CD14-positive monocyte (primary cell): ENCODE results near the gene GDF2. TPM values are rescaled to one million over a fixed set of nuclear protein-coding genes. Genes with fewer than 3 reads are reported as not detected.

Source experiments
- DNase-seq, 3 donors: peaks; one replicate each; pipeline ENCODE4 v3.0.0-alpha.2; 2011 to 2022
- H2AFZ ChIP-seq: 2 replicates; pipeline ENCODE4 v1.6.0; 2012; ENCODE audit warnings: mild to moderate bottlenecking, low read depth, low read length, inconsistent platforms; ENCODE audit not compliant: insufficient read depth, poor library complexity, severe bottlenecking
- H3K27ac ChIP-seq, 2 donors: 1 replicate in 1 of 2; 2 replicates in 1 of 2; pipeline ENCODE4 v1.5.1; 2012 to 2013; ENCODE audit warnings: low read length in 2 of 2, control low read depth in 1 of 2, inconsistent platforms in 1 of 2, low read depth in 1 of 2, mild to moderate bottlenecking in 1 of 2
- H3K27me3 ChIP-seq, 2 donors: one replicate each; pipeline versions ENCODE4 v1.6.0 to v1.6.1; 2011 to 2013; ENCODE audit warnings: low read length in 2 of 2; ENCODE audit not compliant: control insufficient read depth in 2 of 2, insufficient read depth in 2 of 2
- H3K36me3 ChIP-seq, 2 donors: replicated peaks in 1 of 2; 1 replicate in 1 of 2; 2 replicates in 1 of 2; pipeline versions ENCODE4 v1.5.1 to v1.6.1; 2012 to 2013; ENCODE audit warnings: low read length in 2 of 2, control low read depth in 1 of 2, inconsistent platforms in 1 of 2, mild to moderate bottlenecking in 1 of 2; ENCODE audit not compliant: insufficient read depth in 2 of 2, control insufficient read depth in 1 of 2
- H3K4me1 ChIP-seq, 2 donors: 1 replicate in 1 of 2; 2 replicates in 1 of 2; pipeline versions ENCODE4 v1.5.1 to v1.6.1; 2012 to 2013; ENCODE audit warnings: low read length in 2 of 2, control low read depth in 1 of 2, inconsistent platforms in 1 of 2, mild to moderate bottlenecking in 1 of 2, moderate library complexity in 1 of 2; ENCODE audit not compliant: insufficient read depth in 2 of 2, control insufficient read depth in 1 of 2
- H3K4me2 ChIP-seq: replicated peaks from 2 replicates; pipeline ENCODE3; 2012; ENCODE audit warnings: low read length, moderate library complexity, mild to moderate bottlenecking; ENCODE audit not compliant: poor library complexity, severe bottlenecking; ENCODE audit errors: extremely low read depth
- H3K4me3 ChIP-seq, 3 experiments: fragments of 200-600 bp in 1 of 3; sonication (generic) in 1 of 3; replicated peaks in 1 of 3; 1 replicate in 2 of 3; 2 replicates in 1 of 3; pipeline ENCODE4 v1.5.1; 2011 to 2013; ENCODE audit warnings: low read length in 3 of 3, mild to moderate bottlenecking in 3 of 3, control low read depth in 2 of 3, low read depth in 2 of 3, inconsistent platforms in 1 of 3, moderate library complexity in 1 of 3
- H3K79me2 ChIP-seq: 2 replicates; pipeline ENCODE4 v1.6.0; 2012; ENCODE audit warnings: mild to moderate bottlenecking, control low read depth, inconsistent platforms, low read length, moderate library complexity; ENCODE audit not compliant: insufficient read depth
- H3K9ac ChIP-seq: 2 replicates; pipeline ENCODE4 v1.6.0; 2017; ENCODE audit warnings: low read length, mild to moderate bottlenecking; ENCODE audit not compliant: insufficient read depth, poor library complexity, severe bottlenecking
- H3K9me3 ChIP-seq, 2 donors: replicated peaks in 1 of 2; 1 replicate in 1 of 2; 2 replicates in 1 of 2; pipeline versions ENCODE4 v1.5.1 to v1.6.1; 2012 to 2013; ENCODE audit warnings: low read length in 2 of 2, control low read depth in 1 of 2; ENCODE audit not compliant: control insufficient read depth in 1 of 2, insufficient read depth in 1 of 2
- H4K20me1 ChIP-seq: 2 replicates; pipeline ENCODE4 v1.6.0; 2012; ENCODE audit warnings: mild to moderate bottlenecking, low read length, control low read depth, moderate library complexity; ENCODE audit not compliant: insufficient read depth
- H3K27ac Mint-ChIP-seq, 7 donors: one replicate each; pipeline ENCODE4 v1.8.0; 2020; ENCODE audit warnings: mild to moderate bottlenecking in 7 of 7, mixed read lengths in 7 of 7, moderate library complexity in 6 of 7, inconsistent platforms in 2 of 7
- H3K27me3 Mint-ChIP-seq, 3 donors: one replicate each; pipeline ENCODE4 v1.8.0; 2021 to 2022; ENCODE audit warnings: low read depth in 3 of 3, mild to moderate bottlenecking in 3 of 3, mixed read lengths in 3 of 3, moderate library complexity in 3 of 3, inconsistent platforms in 1 of 3
- H3K36me3 Mint-ChIP-seq, 2 donors: one replicate each; pipeline ENCODE4 v1.8.0; 2020; ENCODE audit warnings: mixed read lengths in 2 of 2, inconsistent platforms in 1 of 2, mild to moderate bottlenecking in 1 of 2
- H3K4me1 Mint-ChIP-seq: one replicate; pipeline ENCODE4 v1.8.0; 2020; ENCODE audit warnings: mild to moderate bottlenecking, mixed read lengths
- H3K4me3 Mint-ChIP-seq, 2 donors: one replicate each; pipeline ENCODE4 v1.8.0; 2020; ENCODE audit warnings: mild to moderate bottlenecking in 2 of 2, mixed read lengths in 2 of 2, moderate library complexity in 1 of 2
- H3K9me3 Mint-ChIP-seq, 7 donors: one replicate each; pipeline ENCODE4 v1.8.0; 2020 to 2022; ENCODE audit warnings: mixed read lengths in 7 of 7, mild to moderate bottlenecking in 6 of 7, moderate library complexity in 6 of 7, inconsistent platforms in 2 of 7
- CTCF ChIP-seq: fragments of 200-600 bp; IDR thresholded peaks from one replicate; pipeline ENCODE4 v1.8.0; 2022; ENCODE audit warnings: antibody characterized with exemption, mild to moderate bottlenecking
- WGBS: methylation state at CpG from one replicate; pipeline ENCODE4 v1.1.5; 2013; ENCODE audit warnings: missing lambda C conversion rate; ENCODE audit not compliant: insufficient coverage; 5-methylcytosine and 5-hydroxymethylcytosine counted together
- intact Hi-C, 2 donors: fragments of 100-400 bp; cut with micrococcal nuclease; formaldehyde crosslinking; loops; one replicate each; pipeline versions ENCODE4 v1.15.0 to v1.15.1; 2023
- polyA plus RNA-seq, 3 donors: library from polyadenylated mRNA; depleted of rRNA in 1 of 3; unstranded in 2 of 3; stranded (reverse) in 1 of 3; fragments of 300-500 nt in 2 of 3; fragments of >200 nt in 1 of 3; fragmentation: Illumina TruSeq in 2 of 3; gene quantifications; 1 replicate in 2 of 3; 2 replicates in 1 of 3; pipeline ENCODE4 v1.2.3, GENCODE V29; 2012 to 2021

Gene GDF2
- polyA plus RNA-seq, 3 donors, result not detected

DNA sequence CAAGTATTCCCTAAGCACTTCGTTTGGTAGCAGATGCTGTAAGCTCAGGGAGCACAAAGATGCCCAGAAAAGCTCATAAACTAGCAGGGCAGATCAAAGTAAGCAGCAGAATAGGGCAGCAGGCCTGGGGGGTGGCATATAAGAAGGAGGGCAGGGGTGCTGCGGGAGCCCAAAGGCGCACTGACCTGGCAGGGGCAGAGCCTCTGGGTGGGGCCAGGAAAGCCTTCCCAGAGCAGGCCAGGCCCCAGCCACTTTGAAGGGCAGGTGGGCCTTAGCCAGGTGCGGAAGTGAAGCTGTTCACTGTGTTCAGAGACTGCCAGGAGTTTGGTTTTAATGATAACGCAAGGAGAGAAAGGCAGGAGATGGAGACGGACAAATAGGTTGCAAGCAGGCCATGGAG, 18.4 kb upstream of the GDF2 start:
- no peaks in the 10 kb centered on the region for H3K36me3 ChIP-seq
- WGBS, result 95% methylated on average over 6 of the region's 6 CpGs
- Mint-ChIP-seq H3K27ac (no peak overlapping the region), H3K27me3 (peaks cover 32 to 41% (median 38%) of the 10 kb centered on the region in 3 donors), H3K4me3 (no peak overlapping the region), H3K36me3 (peaks cover 3 to 4% of the 10 kb centered on the region in 2 donors), H3K4me1 (peaks cover 9% of the 10 kb centered on the region), H3K9me3 (peaks cover 0 to 7% (median 4%) of the 10 kb centered on the region in 7 donors)
- peaks cover 2 to 12% of the 10 kb centered on the region in 2 donors for H3K4me1 ChIP-seq
- TF ChIP-seq CTCF, result no peak
- H4K20me1 ChIP-seq, result no peaks in the 10 kb centered on the region
- DNase-seq, result no peak
- no peak overlapping the region for H3K4me3 ChIP-seq
- no peak overlapping the region for H3K27ac ChIP-seq
- no peak overlapping the region for H3K9ac ChIP-seq
- H3K79me2 ChIP-seq, result no peaks in the 10 kb centered on the region
- H3K27me3 ChIP-seq, result peaks cover 27 to 33% of the 10 kb centered on the region in 2 donors
- intact Hi-C loops, result loop anchor here in 1 of 2 donors (10.0 kb wide), 1 partner anchor 69 kb away; no protein-coding TSS in a partner anchor
- no peak overlapping the region for H3K4me2 ChIP-seq
- no peak overlapping the region for H2AFZ ChIP-seq
- peaks cover 0 to 4% of the 10 kb centered on the region in 2 donors for H3K9me3 ChIP-seq

GRCh38 chr10:47305566-47305965, 16.7 kb upstream of the GDF2 start:
- Histone ChIP-seq H3K4me3 (no peak overlapping the region), H3K4me1 (peaks cover 2 to 3% of the 10 kb centered on the region in 2 donors), H3K9me3 (no peaks in the 10 kb centered on the region), H3K36me3 (no peaks in the 10 kb centered on the region), H4K20me1 (no peaks in the 10 kb centered on the region), H2AFZ (no peak overlapping the region), H3K4me2 (no peak overlapping the region), H3K27me3 (peaks cover 16 to 20% of the 10 kb centered on the region in 2 donors), H3K9ac (no peak overlapping the region), H3K79me2 (no peaks in the 10 kb centered on the region), H3K27ac (no peak overlapping the region)
- no peak overlapping the region for H3K4me3 Mint-ChIP-seq
- WGBS, result 86% methylated on average over 1 of the region's 2 CpGs
- DNase-seq, result no peak
- no peak overlapping the region for H3K27ac Mint-ChIP-seq
- TF ChIP-seq CTCF, result no peak
- H3K36me3 Mint-ChIP-seq, result peaks cover 3 to 4% of the 10 kb centered on the region in 2 donors
- H3K27me3 Mint-ChIP-seq, result peaks cover 23 to 32% (median 29%) of the 10 kb centered on the region in 3 donors
- H3K4me1 Mint-ChIP-seq, result peaks cover 6% of the 10 kb centered on the region
- intact Hi-C loops, result loop anchor here in 1 of 2 donors (10.0 kb wide), 1 partner anchor 71 kb away; no protein-coding TSS in a partner anchor
- H3K9me3 Mint-ChIP-seq, result peaks cover 0 to 5% (median 3%) of the 10 kb centered on the region in 7 donors
